NCI-H146 treated with DMSO at 0.1 percent for 48 hours (cell line): ENCODE measurements around the gene USP22.

Source experiments
- DNase-seq: peaks from one replicate; lab custom pipeline; 2025; ENCODE audit not compliant: unreplicated experiment; lab: John Stamatoyannopoulos, UW

USP22 gene

GRCh38 chr17:21021208-21021803 is 21.5 kb downstream of the USP22 start:
- DNase-seq, result no peak

DNA sequence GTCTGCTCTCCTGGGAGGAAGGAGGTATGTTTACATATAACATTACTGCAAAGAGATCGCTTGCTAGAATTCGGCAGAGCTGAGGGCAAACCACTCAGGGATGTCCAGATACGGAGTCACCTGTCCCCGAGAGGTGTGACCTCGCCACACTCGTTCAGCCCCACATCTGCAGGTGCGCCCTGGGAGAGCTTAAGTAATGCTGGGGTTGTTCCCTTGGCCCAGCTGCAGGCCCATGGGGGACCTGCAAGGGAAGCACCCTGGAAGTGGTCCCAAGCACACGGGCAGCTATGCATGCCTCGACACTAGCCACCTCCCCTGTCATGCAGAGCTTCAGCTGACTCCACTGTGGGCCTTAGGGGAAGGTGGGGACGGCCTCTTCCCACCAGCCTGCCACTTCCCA is 22.2 kb downstream of the USP22 start:
- no peak for DNase-seq

- peak; percentile 95 for DNase-seq
These were observed 22.7 kb downstream of the USP22 start for GRCh38 chr17:21019976-21020586.

DNA sequence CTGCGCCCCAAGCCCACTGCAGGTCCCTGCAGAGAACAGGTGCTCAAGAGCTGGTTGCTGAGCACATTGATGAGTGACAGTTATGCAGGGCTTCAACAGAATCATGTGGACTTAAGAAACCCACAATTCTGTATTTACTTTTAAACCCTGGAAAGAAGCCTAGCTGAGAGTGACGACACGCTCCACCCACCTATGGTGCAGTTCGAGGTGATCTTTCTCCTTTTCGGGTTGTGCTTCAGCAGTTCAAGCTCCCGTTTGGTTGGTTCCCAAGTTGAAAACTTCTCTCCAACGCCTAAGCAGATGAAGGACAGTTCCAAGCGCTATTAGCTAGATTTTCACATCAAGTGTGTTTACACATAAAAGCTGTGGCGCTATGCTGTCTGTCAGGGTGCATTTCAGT is 23.9 kb downstream of the USP22 start:
- no peak for DNase-seq

DNA sequence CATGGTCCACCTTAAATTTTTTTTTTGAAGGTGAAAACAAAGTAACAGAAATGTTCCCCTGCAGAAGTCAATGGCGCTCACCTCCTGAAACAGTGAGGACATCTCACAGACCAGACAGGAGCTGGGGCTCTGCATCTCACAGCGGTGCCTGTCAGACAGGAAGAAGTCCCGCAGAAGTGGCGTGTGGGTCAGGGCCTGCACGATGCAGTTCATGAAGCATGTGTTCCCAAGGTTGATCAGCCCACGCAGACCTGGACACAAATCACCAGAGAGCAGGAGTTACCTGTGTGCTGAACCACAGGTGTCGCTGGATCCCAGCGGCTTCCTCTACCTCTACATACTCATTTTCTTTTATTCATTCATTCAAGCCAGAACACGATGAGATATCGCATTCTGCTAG is 24.9 kb downstream of the USP22 start:
- no peak for DNase-seq

GRCh38 chr17:21017256-21017655 is 25.6 kb downstream of the USP22 start:
- DNase-seq, result no peak

DNA sequence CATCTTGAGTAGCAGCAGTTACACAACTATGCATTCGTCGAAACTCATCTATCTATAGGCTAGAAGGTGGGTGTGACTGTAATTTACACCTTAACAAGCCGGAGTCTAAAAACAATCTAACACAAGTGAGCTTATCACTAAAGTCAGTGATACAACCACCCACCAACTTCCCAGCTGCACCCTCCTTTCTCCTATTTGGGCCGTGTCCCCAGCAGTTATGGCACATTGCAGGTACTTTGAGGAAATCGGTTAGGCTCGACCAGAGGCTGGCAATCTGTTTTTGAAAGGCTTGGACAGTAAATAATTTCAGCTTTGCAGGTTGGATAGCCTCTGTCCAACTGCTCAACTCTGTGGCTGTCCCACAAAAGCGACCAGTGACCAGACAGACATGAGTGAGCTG is 26.0 kb downstream of the USP22 start:
- no peak for DNase-seq

GRCh38 chr17:21015564-21015963 is 27.2 kb downstream of the USP22 start:
- DNase-seq, result no peak

DNA sequence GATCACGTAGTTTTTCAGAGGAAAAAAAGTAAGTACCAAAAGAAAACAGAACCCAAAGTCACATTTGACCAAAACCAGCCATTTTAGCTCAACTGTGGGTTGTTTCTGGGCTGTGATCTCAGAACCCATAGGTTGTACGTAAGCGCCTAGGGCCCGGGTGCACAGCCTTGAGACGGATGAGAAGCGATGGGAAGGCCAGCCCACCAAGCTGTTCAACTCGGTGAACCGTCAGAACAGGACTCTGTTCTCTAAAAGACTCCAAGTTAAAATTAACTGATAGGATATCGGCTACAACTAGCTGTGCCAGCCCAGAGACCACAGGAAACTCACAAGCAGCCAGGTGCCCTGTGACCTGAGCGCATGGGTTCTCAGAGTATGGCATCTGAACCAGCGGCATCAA is 28.3 kb downstream of the USP22 start:
- DNase-seq, result no peak

- DNase-seq, result no peak
These were observed 28.8 kb downstream of the USP22 start for GRCh38 chr17:21013983-21014382.

DNA sequence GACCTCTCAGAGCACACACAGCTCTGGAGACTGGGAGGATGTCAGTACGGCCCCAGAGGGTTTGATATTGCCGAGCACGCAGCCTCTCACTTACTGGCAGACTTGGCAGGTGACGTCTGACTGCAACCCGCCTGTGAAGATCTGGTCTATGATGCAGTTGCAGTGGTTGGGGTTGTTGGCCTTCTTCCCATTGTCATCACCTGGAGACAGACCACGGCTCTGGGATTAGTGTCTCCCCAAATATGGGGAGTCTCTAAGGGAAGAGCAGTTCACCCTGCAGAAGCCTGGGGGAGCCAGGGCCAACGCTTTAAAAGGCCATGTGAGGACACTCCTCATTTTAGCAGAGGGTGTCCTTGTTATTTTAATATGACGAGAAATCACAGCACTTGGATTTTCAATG is 30.1 kb downstream of the USP22 start:
- DNase-seq, result no peak

DNA sequence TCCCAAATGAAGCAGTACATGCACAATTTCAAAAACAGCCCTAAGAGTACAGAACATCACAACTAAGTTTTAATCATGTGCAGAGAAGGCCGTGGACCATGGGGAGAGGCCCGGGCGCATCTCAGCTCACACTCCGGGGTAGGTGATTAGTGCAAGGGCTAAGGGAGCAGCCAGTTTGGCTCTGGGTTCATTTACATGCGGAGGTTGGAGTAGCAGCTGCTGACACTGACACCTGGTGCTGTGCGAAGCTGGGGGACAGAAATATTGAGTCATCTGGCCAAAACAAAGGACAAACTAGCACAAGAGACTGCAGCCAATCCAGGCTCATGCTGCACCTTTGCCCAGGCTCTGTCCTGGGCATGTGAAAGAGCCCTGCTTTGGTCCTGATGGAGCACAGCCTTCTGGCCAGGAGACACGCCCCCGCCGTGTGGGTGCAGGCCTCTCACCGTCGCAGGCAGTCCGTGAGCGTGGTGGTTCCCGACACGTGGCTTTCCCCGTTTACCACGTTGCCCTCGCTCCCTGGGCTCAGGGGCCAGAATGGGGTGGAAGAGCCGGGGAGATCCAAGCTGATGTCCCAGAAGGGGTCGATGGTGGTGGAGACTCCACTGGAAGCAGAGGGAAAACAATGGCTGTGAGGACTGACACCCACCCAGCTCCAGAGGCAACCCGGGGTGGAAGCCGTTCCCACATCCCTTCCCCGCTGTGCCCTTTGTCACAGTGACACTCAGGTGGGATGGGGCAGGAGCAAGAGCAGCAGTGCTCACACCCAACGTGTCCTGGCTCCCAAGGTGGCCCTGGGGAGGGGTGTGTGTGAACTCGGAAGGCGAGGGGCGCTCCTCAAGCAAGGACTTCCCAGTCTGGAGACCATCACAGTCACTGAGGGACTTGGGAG is 31.9 kb downstream of the USP22 start:
- no peak for DNase-seq

DNA sequence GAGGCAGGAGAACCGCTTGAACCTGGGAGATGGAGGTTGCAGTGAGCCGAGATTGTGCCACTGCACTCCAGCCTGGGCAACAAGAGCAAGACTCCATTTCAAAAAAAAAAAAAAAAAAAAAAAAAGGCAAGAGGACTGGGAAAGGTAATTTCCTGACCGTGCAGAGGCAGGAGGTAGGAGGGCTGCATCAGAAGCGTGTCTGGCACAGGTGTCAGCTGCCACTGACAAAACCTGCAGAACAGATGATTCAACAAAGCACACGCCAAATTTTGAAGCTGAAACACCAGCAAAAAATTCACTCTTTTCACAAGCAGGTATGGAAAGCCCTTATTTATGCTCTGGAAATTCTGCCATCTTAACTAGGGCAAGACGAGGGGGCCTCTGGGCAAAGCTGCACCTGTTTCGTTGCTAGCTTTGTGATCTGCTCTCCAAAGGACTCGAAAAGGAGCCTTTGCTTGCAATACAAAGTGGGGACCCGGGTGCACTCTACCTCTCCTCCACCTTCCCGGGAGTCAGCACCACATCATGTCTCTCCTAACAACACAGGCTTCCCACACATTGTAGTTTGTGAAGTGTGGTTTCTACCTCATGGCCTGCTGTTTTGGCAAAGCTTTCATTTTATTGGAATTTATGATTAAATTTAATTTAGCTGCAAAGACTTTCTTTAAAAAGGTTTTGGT is 33.7 kb downstream of the USP22 start:
- DNase-seq, result no peak

DNA sequence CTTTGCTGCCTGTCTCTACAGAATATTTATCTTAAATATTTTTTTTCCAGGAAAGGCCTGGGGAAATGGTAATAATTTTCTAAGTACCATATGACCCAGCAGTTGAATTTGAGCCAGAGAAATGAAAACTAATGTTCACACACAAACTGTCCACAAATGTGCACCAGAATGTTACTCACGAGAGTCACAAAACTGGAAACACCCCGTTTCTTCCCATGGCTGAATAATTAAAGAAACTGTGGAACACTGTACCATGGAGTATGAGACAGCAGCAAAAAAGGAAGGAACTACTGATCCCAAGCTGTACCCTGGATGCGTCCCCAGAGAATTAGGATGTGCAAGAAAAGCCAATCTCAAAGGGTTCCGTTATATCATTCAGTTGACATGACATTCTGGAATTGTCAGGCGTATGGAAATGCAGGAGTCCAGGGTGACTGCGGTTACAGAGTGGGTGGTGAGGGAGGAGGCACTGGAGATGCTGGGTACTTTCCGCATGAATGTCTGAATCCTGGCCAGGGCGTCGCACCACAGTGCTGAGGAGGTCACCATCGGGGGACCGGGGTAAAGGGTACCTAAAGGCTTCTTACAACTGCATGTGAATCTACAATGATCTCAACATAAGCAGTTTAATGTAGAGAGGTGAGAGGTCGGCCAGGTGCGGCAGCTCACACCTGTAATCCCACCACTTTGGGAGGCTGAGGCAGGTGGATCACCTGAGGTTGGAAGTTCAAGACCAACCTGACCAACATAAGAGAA is 34.5 kb downstream of the USP22 start:
- DNase-seq, result no peak

GRCh38 chr17:21007646-21008045 is 35.2 kb downstream of the USP22 start:
- no peak for DNase-seq

DNA sequence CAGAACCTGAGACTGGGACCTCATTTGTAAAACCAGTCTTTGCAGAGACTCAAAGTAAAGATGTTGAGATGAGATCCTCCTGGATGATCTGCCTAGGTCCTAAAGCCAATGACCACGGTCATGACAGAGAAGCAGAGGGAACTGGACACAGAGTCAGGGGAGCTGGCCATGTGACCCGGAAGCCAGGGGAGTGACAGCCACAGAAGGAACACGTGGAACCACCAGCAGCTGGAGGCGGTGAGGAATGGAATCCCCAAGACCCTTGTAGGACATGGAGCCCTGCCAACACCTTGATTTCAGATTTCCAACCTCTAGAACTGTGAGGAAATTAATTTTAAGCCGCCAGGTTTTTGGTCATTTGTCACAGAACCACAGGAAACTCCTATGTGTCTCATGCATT is 37.0 kb downstream of the USP22 start:
- DNase-seq, result no peak

GRCh38 chr17:21005367-21005766 is 37.4 kb downstream of the USP22 start:
- peak; percentile 60 for DNase-seq

DNA sequence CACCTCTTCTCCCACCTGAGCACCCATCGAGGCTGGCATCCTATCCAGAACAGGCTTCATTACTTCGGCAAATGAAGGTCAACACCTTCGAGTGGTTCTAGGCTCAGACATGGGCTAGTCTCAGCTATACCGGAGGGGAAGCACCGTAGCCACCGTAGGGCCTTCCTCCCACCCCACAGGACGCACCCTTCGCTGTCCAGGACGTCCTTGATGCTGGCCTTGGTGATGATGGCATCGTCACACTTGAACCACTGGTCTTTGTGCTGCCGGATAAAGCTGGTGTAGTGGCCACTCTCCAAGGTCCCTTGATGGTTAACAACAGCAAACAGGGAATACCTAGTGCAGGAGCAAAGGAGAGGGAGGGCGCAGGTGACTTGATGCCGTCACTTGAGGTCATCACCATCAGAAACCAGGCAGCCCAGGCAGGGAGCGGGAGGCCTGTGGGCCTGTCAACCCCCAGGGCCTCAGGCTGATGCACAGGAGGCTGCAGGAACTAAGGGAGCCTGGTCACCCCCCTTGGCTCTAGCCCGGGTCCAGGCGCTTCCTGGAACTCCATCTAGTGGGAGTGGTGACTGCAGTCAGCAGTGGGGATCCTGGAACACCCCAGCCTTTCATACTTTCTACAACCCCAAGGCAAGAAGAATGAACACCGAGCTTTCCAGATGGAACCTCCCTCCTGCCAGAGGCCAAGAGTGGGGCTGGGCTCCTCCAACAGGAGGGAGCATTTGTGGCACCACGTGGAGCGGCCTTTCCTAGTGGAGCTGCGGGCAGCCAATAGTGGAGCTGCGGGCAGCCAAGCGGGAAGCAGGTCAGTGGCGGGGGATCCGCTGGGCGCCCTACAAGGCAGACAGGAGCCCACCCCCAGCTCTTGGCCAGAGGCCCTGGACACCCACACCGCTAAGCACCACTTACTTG is 38.5 kb downstream of the USP22 start:
- DNase-seq, result no peak

DNA sequence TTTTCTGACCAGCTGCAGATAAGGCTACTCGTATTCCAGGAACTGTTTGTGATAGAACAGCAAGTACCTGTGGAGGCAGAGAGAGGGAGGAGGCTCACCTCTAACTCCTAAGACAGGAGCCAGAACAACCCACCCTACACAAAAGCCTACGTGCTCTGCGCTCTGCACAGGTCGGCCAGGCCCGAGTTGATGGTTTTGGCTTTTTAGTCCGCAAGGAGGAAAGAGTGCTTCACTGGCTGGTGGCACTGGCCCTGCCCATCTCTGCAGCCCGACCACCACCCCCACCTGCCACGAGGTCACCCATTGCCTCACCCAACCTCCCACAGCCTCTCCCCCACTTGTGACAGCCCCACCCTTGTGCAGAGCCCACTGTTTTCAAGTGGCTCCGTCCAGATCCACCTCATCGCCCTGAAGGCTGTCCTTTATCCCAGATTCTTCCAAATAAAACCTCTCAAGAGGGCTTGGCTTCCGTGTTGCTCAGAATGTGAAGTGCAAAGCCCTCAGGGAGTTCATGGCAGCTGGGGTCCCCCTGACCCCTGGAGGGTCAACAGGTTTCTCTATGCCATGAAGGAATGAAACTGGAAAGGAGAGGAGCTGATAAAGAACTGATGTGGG is 39.7 kb downstream of the USP22 start:
- no peak for DNase-seq
